Type B pancreatic cell (in vitro differentiated cells): ENCODE results near the gene SEMA5A. TPM values are rescaled to one million over a fixed set of nuclear protein-coding genes. Genes with fewer than 3 reads are reported as not detected.
A peak's percentile ranks its signal among the peaks of the same experiment; 100 is the strongest.

ENCODE experiments used
- DNase-seq: peaks from one replicate; pipeline ENCODE4 v3.0.0; 2021; ENCODE audit warnings: mixed read lengths; ENCODE audit not compliant: unreplicated experiment; ENCODE audit errors: extremely low spot score
- H3K27ac Mint-ChIP-seq: 2 replicates; pipeline ENCODE4 v1.8.0; 2021; ENCODE audit warnings: mild to moderate bottlenecking, mixed read lengths
- H3K27me3 Mint-ChIP-seq: 2 replicates; pipeline ENCODE4 v1.8.0; 2021; ENCODE audit warnings: mixed read lengths
- H3K36me3 Mint-ChIP-seq: 2 replicates; pipeline ENCODE4 v1.8.0; 2021; ENCODE audit warnings: mixed read lengths
- H3K4me1 Mint-ChIP-seq: one replicate; pipeline ENCODE4 v1.8.0; 2021; ENCODE audit warnings: mixed read lengths; ENCODE audit not compliant: unreplicated experiment
- H3K4me3 Mint-ChIP-seq: 2 replicates; pipeline ENCODE4 v1.8.0; 2021; ENCODE audit warnings: mild to moderate bottlenecking, mixed read lengths
- H3K9me3 Mint-ChIP-seq: 2 replicates; pipeline ENCODE4 v1.8.0; 2021; ENCODE audit warnings: mixed read lengths
- total RNA-seq: library from RNA; stranded (reverse); gene quantifications from 2 replicates; pipeline ENCODE4 v1.2.1, GENCODE V29; 2021; ENCODE audit warnings: low replicate concordance
- TF ChIP-seq, protein P1 (sequence below): fragments of 200-600 bp; sonication (generic); conservative IDR thresholded peaks from 2 replicates; pipeline ENCODE4 v1.5.0; 2021; ENCODE audit warnings: antibody characterized with exemption, mild to moderate bottlenecking

The SEMA5A gene
- total RNA-seq, 1 donor from 2014 or later: 92.9 TPM

DNA sequence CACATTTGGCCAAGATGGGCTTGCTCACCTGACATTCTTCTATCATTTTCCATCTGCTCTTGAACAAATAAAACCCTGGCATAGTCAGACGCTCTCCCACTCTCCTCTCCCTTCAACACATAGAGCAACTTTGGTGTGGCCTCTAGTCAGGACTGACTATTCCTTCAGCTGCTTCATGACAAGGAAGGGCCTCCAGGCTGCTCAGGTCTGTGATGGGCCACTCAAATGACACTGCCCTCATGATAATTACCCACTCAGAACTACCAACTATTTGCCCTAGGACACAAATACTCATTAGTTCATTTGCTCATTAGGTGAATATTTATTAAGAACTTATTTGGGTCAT lies 376.3 kb downstream of the SEMA5A start:
- Mint-ChIP-seq H3K36me3 (peaks cover 18% of the 10 kb centered on the region), H3K27ac (no peak overlapping the region), H3K4me1 (peaks cover 25% of the 10 kb centered on the region), H3K4me3 (no peak overlapping the region), H3K9me3 (no peaks in the 10 kb centered on the region), H3K27me3 (no peaks in the 10 kb centered on the region)
- no peak for DNase-seq
- TF ChIP-seq, protein P1, sequence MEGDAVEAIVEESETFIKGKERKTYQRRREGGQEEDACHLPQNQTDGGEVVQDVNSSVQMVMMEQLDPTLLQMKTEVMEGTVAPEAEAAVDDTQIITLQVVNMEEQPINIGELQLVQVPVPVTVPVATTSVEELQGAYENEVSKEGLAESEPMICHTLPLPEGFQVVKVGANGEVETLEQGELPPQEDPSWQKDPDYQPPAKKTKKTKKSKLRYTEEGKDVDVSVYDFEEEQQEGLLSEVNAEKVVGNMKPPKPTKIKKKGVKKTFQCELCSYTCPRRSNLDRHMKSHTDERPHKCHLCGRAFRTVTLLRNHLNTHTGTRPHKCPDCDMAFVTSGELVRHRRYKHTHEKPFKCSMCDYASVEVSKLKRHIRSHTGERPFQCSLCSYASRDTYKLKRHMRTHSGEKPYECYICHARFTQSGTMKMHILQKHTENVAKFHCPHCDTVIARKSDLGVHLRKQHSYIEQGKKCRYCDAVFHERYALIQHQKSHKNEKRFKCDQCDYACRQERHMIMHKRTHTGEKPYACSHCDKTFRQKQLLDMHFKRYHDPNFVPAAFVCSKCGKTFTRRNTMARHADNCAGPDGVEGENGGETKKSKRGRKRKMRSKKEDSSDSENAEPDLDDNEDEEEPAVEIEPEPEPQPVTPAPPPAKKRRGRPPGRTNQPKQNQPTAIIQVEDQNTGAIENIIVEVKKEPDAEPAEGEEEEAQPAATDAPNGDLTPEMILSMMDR: no peak

DNA sequence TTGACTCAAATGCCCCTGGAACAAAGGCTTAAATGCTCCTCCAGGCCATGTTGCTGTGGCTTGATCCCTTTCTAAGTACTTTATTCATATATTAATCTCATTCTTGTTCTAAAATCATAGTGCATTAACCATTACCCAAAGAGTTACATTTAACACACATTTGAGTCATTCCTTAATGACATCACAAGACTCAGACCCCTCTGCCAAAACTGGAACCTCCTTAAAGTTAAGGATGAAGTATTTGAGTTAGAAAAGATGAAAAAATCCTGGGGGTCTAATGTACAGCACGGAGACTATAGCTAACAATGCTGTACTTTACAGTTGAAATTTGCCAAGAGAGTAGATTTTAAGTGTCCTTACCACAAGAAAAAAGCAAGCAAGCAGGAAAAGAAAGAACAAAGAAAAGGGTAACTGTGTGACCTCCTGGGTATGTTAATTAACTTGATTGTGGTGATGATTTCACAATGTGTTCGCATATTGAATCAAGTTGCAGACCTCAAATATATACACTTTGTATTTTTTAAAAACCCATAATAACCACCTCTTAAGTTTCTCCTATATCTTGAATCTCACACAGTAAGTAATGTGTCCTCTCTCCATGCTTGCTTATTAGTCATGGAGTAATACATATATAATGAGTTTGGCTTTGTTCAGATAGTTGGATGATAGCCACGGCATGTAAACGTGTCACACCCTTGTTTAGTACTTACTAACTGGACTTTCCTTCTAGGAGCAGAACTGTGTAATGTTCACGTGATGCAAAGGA lies 376.9 kb downstream of the SEMA5A start:
- Mint-ChIP-seq H3K4me3 (no peak overlapping the region), H3K9me3 (no peaks in the 10 kb centered on the region), H3K36me3 (peaks cover 12% of the 10 kb centered on the region), H3K27ac (no peak overlapping the region), H3K27me3 (no peaks in the 10 kb centered on the region), H3K4me1 (peaks cover 21% of the 10 kb centered on the region)
- TF ChIP-seq, protein P1: no peak
- DNase-seq: no peak

DNA sequence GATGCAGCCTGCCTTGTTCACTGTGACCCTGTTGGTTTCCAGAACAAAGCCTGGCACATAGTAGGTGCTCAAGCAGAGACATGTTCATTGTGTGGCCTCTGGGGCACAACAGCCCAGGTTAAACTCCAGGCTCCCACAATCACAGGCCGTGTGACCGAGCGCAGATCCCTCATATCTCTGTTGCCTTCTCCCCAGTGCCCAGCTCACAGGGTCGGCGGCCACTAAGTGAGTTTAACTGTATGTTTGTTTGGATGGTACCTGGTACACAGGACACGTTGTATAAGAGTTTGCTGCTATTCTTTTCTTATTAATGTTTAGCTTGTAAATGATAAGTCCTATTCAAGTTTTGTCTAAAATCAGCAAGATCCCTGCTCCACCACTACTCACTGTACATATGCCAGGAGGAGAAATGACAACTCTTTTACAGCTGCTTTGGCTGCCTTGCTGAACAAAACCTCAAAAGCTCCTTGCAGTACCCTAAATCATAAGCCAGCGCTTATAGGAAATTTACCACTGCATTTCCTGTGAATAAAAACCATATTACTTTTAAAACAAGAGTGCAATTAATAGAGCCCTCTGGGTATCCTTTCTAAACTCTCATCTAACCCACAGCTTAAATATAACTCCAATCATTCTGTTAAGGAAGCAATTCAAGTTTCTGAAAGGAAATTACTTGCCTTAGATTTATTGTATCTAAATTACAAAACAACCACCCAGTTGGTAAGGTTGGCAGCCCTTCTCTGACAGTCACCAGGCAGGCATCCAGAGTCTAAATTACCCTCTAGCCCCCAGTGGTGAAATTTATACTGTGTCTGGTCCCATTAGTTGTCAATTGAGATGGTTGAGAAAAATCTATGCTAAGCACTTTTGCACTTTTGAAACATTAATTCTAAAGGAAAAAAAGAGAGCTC lies 379.4 kb downstream of the SEMA5A start:
- TF ChIP-seq, protein P1: peak; percentile 45
- Mint-ChIP-seq H3K27me3 (no peaks in the 10 kb centered on the region), H3K36me3 (peaks cover 5% of the 10 kb centered on the region), H3K4me3 (no peak overlapping the region), H3K9me3 (no peaks in the 10 kb centered on the region), H3K27ac (no peak overlapping the region), H3K4me1 (peaks cover 21% of the 10 kb centered on the region)
- DNase-seq: no peak

GRCh38 chr5:9165546-9165945 lies 380.3 kb downstream of the SEMA5A start:
- Mint-ChIP-seq H3K27me3 (no peaks in the 10 kb centered on the region), H3K27ac (no peak overlapping the region), H3K4me1 (peaks cover 21% of the 10 kb centered on the region), H3K36me3 (no peaks in the 10 kb centered on the region), H3K9me3 (no peaks in the 10 kb centered on the region), H3K4me3 (no peak overlapping the region)
- TF ChIP-seq, protein P1: no peak
- no peak for DNase-seq

DNA sequence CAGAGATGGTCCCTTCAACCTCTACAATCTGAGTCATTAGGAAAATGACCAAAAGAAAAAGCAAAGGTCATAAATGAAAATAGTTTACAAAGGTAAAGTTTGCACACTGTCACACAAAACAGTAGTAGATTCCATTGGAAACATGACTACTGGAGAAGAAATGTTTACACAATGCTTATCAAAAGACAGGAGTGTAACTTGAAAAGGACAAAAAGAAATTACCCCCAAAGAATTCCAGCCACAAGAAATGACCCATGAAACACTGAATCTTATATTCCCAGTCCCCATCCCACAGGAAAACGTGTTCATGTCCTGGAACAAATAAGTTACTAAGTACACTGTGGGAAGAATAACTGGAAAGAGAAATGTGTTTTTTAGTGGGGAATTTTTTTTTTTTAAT lies 385.1 kb downstream of the SEMA5A start:
- no peaks in the 10 kb centered on the region for H3K27me3 Mint-ChIP-seq
- no peaks in the 10 kb centered on the region for H3K9me3 Mint-ChIP-seq
- H3K4me1 Mint-ChIP-seq: peaks cover 7% of the 10 kb centered on the region
- no peak for DNase-seq
- peaks cover 12% of the 10 kb centered on the region for H3K36me3 Mint-ChIP-seq
- no peak overlapping the region for H3K4me3 Mint-ChIP-seq
- TF ChIP-seq, protein P1: no peak
- no peak overlapping the region for H3K27ac Mint-ChIP-seq
